Measurements from ENCODE around the gene KRTAP3-1. TPM values are rescaled to one million over a fixed set of nuclear protein-coding genes. Genes with fewer than 3 reads are reported as not detected.

Gene KRTAP3-1
- total RNA-seq, 1 experiment from 2014 or later, result not detected

GRCh38 chr17:41013181-41013580 is 4.3 kb upstream of the KRTAP3-1 start:
- Histone ChIP-seq H3K4ac (ENCODE audit: low read depth, low read length) (no peak overlapping the region), H2AK5ac (ENCODE audit: insufficient read length, low read length) (no peak overlapping the region), H4K8ac (replicated peaks; ENCODE audit: insufficient read length, low read depth, low read length) (no peak overlapping the region), H3K4me2 (ENCODE audit: insufficient read depth, insufficient read length, low read length) (no peak overlapping the region), H3K79me1 (ENCODE audit: insufficient read depth, low read depth, low read length, poor library complexity, severe bottlenecking) (no peaks in the 10 kb centered on the region), H2BK120ac (ENCODE audit: low read depth, low read length, poor library complexity, severe bottlenecking) (no peak overlapping the region), H3K56ac (ENCODE audit: insufficient read length, low read depth, low read length) (no peak overlapping the region), H3K27ac (ENCODE audit: insufficient read length, low read depth, low read length) (no peak overlapping the region), H4K20me1 (ENCODE audit: control insufficient read depth, insufficient read depth, insufficient read length) (no peaks in the 10 kb centered on the region), H2BK5ac (ENCODE audit: insufficient read length, low read length) (no peak overlapping the region), H4K5ac (ENCODE audit: insufficient read length, low read depth, low read length) (no peak overlapping the region), H2BK15ac (ENCODE audit: low read depth, low read length) (no peak overlapping the region), H3K14ac (ENCODE audit: insufficient read depth, low read length) (no peak overlapping the region), H3T11ph (ENCODE audit: low read length) (no peak overlapping the region), H3K9me3 (ENCODE audit: control insufficient read depth, low read depth, low read length) (no peaks in the 10 kb centered on the region), H2AFZ (ENCODE audit: low read length) (no peak overlapping the region), H2BK12ac (ENCODE audit: insufficient read length, low read depth, low read length) (no peak overlapping the region), H3K9ac (ENCODE audit: extremely low read depth, insufficient read length, low read length) (no peak overlapping the region), H2BK20ac (ENCODE audit: low read depth, low read length, poor library complexity, severe bottlenecking) (no peak overlapping the region), H3K4me1 (ENCODE audit: insufficient read depth, low read length) (no peaks in the 10 kb centered on the region; the same call in 1 of the 2 replicates), H3K79me2 (ENCODE audit: insufficient read depth, low read length) (no peaks in the 10 kb centered on the region), H4K91ac (ENCODE audit: insufficient read length, low read depth, low read length) (no peak overlapping the region), H3K18ac (ENCODE audit: insufficient read length, low read depth, low read length) (no peak overlapping the region), H3K23me2 (ENCODE audit: insufficient read length, low read depth, low read length, poor library complexity, severe bottlenecking) (no peaks in the 10 kb centered on the region), H3K23ac (ENCODE audit: insufficient read length, low read depth, low read length) (no peak overlapping the region), H3K27me3 (ENCODE audit: insufficient read depth, low read length) (no peaks in the 10 kb centered on the region)
- Mint-ChIP-seq H3K4me3 (no peak overlapping the region), H3K27ac (no peak overlapping the region), H3K36me3 (ENCODE audit: insufficient read depth in 1 of 3, low read depth in 3 of 3) (no peaks in the 10 kb centered on the region), H3K4me1 (peaks cover 17 to 19% of the 10 kb centered on the region in 2 experiments), H3K27me3 (ENCODE audit: low read depth) (no peaks in the 10 kb centered on the region), H3K9me3 (no peaks in the 10 kb centered on the region)
- WGBS (ENCODE audit: extremely low coverage, insufficient read length, low lambda C conversion rate), result no CpG with 5 or more reads among the region's 3 CpGs
- no peak for TF ChIP-seq CTCF (conservative IDR thresholded peaks at IDR 0.05)
- no peak for DNase-seq

All from H9 (cell line).